ENCODE measurements around the gene EPSTI1. TPM values are rescaled to one million over a fixed set of nuclear protein-coding genes. Genes with fewer than 3 reads are reported as not detected.

Gene EPSTI1
- total and polyA plus RNA-seq, 10 of the 15 experiments (the other 5 are each of a cell fraction or from before 2014, with no cell fraction given): 4.7 to 32.0 (median 24.2) TPM

DNA sequence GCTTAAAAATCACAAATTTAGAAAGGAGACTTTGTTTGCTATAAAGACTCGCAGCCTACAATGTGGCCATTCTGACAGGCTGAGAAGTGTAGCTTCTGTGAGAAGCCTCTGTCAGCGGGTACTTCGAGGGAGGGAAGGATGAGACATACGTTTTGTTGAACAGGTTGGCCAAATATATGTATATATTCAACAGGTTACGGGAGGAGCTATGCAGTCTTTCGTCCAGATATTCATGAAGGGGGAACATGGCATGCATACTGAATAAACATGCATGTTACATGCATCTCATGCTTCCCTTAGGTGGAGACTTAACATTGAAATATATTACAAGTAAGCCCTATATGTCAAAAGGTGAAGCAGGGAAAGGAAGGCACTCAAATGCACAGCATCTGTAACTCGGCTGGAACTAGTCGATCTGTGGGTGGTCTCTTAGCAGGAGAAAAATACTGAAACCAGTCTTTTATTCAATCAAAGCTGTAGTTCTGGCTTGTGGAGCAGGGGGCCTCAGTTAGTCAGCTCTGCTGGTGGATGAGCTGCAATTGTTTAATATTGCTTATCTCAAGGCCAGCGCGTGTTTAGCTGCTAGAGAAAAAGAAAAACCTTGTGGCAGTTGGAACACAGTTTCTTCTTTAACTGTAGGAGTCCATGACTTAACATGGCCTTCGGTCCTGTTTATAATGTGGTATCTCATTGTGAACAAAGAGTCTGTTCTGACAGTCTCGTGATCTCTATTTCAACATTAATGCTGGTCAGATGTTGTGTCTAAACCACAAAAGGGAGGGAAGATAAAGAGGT is 116.4 kb downstream of the EPSTI1 start (continued):
- TF ChIP-seq, protein P1, sequence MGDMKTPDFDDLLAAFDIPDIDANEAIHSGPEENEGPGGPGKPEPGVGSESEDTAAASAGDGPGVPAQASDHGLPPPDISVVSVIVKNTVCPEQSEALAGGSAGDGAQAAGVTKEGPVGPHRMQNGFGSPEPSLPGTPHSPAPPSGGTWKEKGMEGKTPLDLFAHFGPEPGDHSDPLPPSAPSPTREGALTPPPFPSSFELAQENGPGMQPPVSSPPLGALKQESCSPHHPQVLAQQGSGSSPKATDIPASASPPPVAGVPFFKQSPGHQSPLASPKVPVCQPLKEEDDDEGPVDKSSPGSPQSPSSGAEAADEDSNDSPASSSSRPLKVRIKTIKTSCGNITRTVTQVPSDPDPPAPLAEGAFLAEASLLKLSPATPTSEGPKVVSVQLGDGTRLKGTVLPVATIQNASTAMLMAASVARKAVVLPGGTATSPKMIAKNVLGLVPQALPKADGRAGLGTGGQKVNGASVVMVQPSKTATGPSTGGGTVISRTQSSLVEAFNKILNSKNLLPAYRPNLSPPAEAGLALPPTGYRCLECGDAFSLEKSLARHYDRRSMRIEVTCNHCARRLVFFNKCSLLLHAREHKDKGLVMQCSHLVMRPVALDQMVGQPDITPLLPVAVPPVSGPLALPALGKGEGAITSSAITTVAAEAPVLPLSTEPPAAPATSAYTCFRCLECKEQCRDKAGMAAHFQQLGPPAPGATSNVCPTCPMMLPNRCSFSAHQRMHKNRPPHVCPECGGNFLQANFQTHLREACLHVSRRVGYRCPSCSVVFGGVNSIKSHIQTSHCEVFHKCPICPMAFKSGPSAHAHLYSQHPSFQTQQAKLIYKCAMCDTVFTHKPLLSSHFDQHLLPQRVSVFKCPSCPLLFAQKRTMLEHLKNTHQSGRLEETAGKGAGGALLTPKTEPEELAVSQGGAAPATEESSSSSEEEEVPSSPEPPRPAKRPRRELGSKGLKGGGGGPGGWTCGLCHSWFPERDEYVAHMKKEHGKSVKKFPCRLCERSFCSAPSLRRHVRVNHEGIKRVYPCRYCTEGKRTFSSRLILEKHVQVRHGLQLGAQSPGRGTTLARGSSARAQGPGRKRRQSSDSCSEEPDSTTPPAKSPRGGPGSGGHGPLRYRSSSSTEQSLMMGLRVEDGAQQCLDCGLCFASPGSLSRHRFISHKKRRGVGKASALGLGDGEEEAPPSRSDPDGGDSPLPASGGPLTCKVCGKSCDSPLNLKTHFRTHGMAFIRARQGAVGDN (IDR thresholded peaks at IDR 0.05): no peak
- TF ChIP-seq MEF2A (IDR thresholded peaks at IDR 0.05; ENCODE audit: insufficient read depth, low read depth, low read length) (no peak), SUPT20H (IDR thresholded peaks at IDR 0.05; ENCODE audit: borderline replicate concordance, control insufficient read depth, low read depth, low read length) (no peak), ZSCAN29 (IDR thresholded peaks at IDR 0.05) (no peak), POLR2AphosphoS2 (IDR thresholded peaks at IDR 0.05; ENCODE audit: low read depth, low read length) (no peak), SKIL (IDR thresholded peaks at IDR 0.05; ENCODE audit: low read depth, poor library complexity, severe bottlenecking) (no peak), HCFC1 (IDR thresholded peaks at IDR 0.05; ENCODE audit: low read length) (no peak), ELK1 (IDR thresholded peaks at IDR 0.05; ENCODE audit: low read depth, low read length) (no peak), ZNF592 (IDR thresholded peaks at IDR 0.05) (no peak), BACH1 (IDR thresholded peaks at IDR 0.05; ENCODE audit: borderline replicate concordance) (no peak), ESRRA (IDR thresholded peaks at IDR 0.05; ENCODE audit: low read length) (no peak), ZZZ3 (IDR thresholded peaks at IDR 0.05; ENCODE audit: control insufficient read depth, insufficient read length, low read depth) (no peak), RAD21 (IDR thresholded peaks at IDR 0.05; ENCODE audit: insufficient read depth, low read depth, low read length) (peak; percentile 40), PML (IDR thresholded peaks at IDR 0.05; ENCODE audit: low read length) (no peak), EGR1 (IDR thresholded peaks at IDR 0.05; ENCODE audit: borderline replicate concordance in 1 of 2, low read depth in 2 of 2, low read length in 2 of 2) (no peak), BCL11A (IDR thresholded peaks at IDR 0.05; ENCODE audit: low read depth, low read length) (no peak), RB1 (IDR thresholded peaks at IDR 0.05; ENCODE audit: borderline replicate concordance) (no peak), NR2C1 (IDR thresholded peaks at IDR 0.05) (0 out of 2 replicates have a peak, but pooled peaks have one; percentile 2)

Measured in GM12878 (cell line).